DOHH2 (cell line): ENCODE data around the gene NUP62.

Experiments used
- EZH2phosphoT487 ChIP-seq: fragments of 200-600 bp; sonication (generic); IDR thresholded peaks from 2 replicates; pipeline ENCODE4 v1.6.1; 2017; ENCODE audit warnings: borderline replicate concordance, mild to moderate bottlenecking, antibody characterized with exemption, low read length, moderate library complexity, mixed read lengths
- TF ChIP-seq, protein P1 (sequence below): fragments of 200-600 bp; sonication (generic); IDR thresholded peaks from one replicate; pipeline ENCODE4 v1.5.1; 2014; ENCODE audit warnings: antibody characterized with exemption, mild to moderate bottlenecking, low read depth, low read length; ENCODE audit not compliant: poor library complexity, severe bottlenecking

DNA sequence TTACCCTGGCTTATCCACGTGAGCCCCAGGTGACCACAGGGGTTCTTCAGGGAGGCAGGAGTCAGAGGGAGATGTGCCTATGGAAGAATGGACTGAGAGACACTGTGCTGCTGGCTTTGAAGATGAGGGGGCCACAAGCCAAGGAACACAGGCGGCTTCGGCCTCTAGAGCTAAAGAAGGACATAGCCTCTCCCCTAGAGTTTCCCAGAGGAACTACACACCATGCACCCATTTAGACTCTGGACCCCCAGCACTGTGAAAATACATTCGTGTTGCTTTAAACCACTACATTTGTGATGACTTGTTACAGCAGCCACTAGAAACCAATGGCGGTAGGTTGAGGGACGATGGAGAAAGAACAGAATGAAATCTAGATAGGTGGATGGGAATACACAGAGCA, 14.0 kb downstream of the NUP62 start:
- TF ChIP-seq, protein P1, sequence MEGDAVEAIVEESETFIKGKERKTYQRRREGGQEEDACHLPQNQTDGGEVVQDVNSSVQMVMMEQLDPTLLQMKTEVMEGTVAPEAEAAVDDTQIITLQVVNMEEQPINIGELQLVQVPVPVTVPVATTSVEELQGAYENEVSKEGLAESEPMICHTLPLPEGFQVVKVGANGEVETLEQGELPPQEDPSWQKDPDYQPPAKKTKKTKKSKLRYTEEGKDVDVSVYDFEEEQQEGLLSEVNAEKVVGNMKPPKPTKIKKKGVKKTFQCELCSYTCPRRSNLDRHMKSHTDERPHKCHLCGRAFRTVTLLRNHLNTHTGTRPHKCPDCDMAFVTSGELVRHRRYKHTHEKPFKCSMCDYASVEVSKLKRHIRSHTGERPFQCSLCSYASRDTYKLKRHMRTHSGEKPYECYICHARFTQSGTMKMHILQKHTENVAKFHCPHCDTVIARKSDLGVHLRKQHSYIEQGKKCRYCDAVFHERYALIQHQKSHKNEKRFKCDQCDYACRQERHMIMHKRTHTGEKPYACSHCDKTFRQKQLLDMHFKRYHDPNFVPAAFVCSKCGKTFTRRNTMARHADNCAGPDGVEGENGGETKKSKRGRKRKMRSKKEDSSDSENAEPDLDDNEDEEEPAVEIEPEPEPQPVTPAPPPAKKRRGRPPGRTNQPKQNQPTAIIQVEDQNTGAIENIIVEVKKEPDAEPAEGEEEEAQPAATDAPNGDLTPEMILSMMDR, result peak; percentile 39
- TF ChIP-seq EZH2phosphoT487, result no peak
